K562 (cell line): ENCODE measurements around the gene ASRGL1. TPM values are rescaled to one million over a fixed set of nuclear protein-coding genes. Genes with fewer than 3 reads are reported as not detected.
"Not testable (repeated sequence)": the region's sequence is repeated elsewhere in the genome, so short reads cannot be mapped to it uniquely, and the experiment has no call there.

Experiments used
- ATF7 ChIP-seq: fragments of 450-650 bp; IDR thresholded peaks from 2 replicates; pipeline ENCODE4 v1.7.1; 2014; ENCODE audit warnings: mild to moderate bottlenecking, moderate library complexity
- ESRRA ChIP-seq: fragments of 450-650 bp; IDR thresholded peaks from 2 replicates; pipeline ENCODE4 v1.6.1; 2014; ENCODE audit warnings: low read depth, mild to moderate bottlenecking, moderate library complexity, borderline replicate concordance
- GABPB1 ChIP-seq: sonication (generic); formaldehyde crosslinking; IDR thresholded peaks from 2 replicates; pipeline ENCODE4 v1.8.0; 2022; ENCODE audit warnings: mild to moderate bottlenecking, missing genetic modification reagents
- GATA2 ChIP-seq: sonication (generic); formaldehyde crosslinking; IDR thresholded peaks from 2 replicates; pipeline ENCODE4 v1.4.0; 2020; ENCODE audit warnings: mild to moderate bottlenecking, missing genetic modification reagents
- HDAC2 ChIP-seq: fragments of 450-650 bp; IDR thresholded peaks from 2 replicates; pipeline ENCODE4 v1.6.1; 2016; ENCODE audit warnings: mild to moderate bottlenecking
- JUND ChIP-seq, 2 experiments: IDR thresholded peaks; 2 replicates in 1 of 2; 3 replicates in 1 of 2; pipeline ENCODE4 v1.6.1; 2011; ENCODE audit warnings: borderline replicate concordance in 2 of 2, low read depth in 2 of 2, low read length in 2 of 2, improper control_type of control experiment in 1 of 2, missing biosample characterization in 1 of 2, missing genetic modification characterization in 1 of 2, missing genetic modification reagents in 1 of 2
- MTA3 ChIP-seq: fragments of 450-650 bp; formaldehyde crosslinking; IDR thresholded peaks from 2 replicates; pipeline ENCODE4 v1.6.1; 2017; ENCODE audit warnings: mild to moderate bottlenecking, borderline replicate concordance
- POLR2AphosphoS5 ChIP-seq: IDR thresholded peaks from 2 replicates; pipeline ENCODE4 v1.6.1; 2011; ENCODE audit warnings: mild to moderate bottlenecking, low read depth, low read length, moderate library complexity; ENCODE audit not compliant: control insufficient read depth, insufficient read depth
- PTRF ChIP-seq: fragments of 450-650 bp; IDR thresholded peaks from 2 replicates; pipeline ENCODE4 v1.6.1; 2016; ENCODE audit warnings: mild to moderate bottlenecking, missing genetic modification characterization, missing compliant biosample characterization
- ZNF175 ChIP-seq: fragments of 200-800 bp; sonication (Bioruptor generic); IDR thresholded peaks from 2 replicates; pipeline ENCODE4 v1.6.1; 2016; ENCODE audit warnings: low read depth, mild to moderate bottlenecking, missing genetic modification characterization, missing compliant biosample characterization
- ZNF197 ChIP-seq: fragments of 200-800 bp; sonication (Bioruptor generic); IDR thresholded peaks from 2 replicates; pipeline ENCODE4 v1.6.1; 2016; ENCODE audit warnings: low read depth, missing genetic modification characterization, missing compliant biosample characterization
- polyA plus RNA-seq, 8 experiments: library from polyadenylated mRNA; depleted of rRNA in 4 of 8; stranded (reverse) in 5 of 8; unstranded in 3 of 8; fragments of >200 nt; fragmentation: Nextera tagmentation in 2 of 8; fragmentation: Illumina TruSeq in 1 of 8; extraction: Ambion mirVana in 2 of 8; extraction: Trizol in 1 of 8; gene quantifications; 2 replicates each; pipeline versions ENCODE4 v1.2.1 to v1.2.3, GENCODE V29; 2011 to 2014; ENCODE audit warnings: inconsistent platforms in 1 of 8, missing spikeins in 1 of 8
- total RNA-seq, 7 experiments: library from RNA; depleted of rRNA in 6 of 7; stranded (reverse); fragments of >200 nt in 6 of 7; fragmentation: Illumina TruSeq in 2 of 7; extraction: Trizol in 2 of 7; gene quantifications; 2 replicates each; pipeline versions ENCODE4 v1.2.1 to v1.2.3, GENCODE V29; 2011 to 2021; ENCODE audit warnings: low replicate concordance in 1 of 7
- TF ChIP-seq, protein P1 (sequence below): fragments of 450-650 bp; IDR thresholded peaks from 2 replicates; pipeline ENCODE4 v1.6.1; 2016; ENCODE audit warnings: mild to moderate bottlenecking
- TF ChIP-seq, protein P2 (sequence below): sonication (generic); formaldehyde crosslinking; IDR thresholded peaks from 2 replicates; pipeline ENCODE4 v1.8.0; 2022; ENCODE audit warnings: mild to moderate bottlenecking, missing genetic modification reagents, borderline replicate concordance

ASRGL1 gene
- total and polyA plus RNA-seq, 9 of the 15 experiments (the other 6 are each of a cell fraction or from before 2014, with no cell fraction given), result 3.1 to 23.0 (median 11.2) TPM

DNA sequence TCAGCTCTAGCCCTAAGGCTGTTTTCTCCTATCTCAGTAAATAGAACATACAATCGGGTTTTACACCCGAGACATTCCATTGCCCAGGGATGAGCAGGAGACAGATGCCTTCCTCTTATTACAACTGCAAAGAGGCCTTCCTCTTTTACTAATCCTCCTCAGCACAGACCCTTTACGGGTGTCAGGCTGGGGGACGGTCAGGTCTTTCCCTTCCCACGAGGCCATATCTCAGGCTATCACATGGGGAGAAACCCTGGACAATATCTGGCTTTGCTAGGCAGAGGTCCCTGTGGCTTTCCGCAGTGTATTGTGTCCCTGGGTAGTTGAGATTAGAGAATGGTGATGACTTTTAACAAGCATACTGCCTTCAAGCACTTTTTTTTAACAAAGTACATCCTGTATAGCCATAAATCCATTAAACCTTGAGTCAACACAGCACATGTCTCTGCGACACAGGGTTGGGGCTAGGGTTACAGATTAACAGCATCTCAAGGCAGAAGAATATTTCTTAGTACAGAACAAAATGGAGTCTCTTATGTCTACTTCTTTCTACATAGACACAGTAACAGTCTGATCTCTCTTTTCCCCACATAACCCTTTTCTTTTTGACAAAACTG is 31.7 kb downstream of the ASRGL1 start (continued):
- peak; percentile 39; the same call in 1 of the 2 replicates for TF ChIP-seq ATF7
- TF ChIP-seq, protein P1, sequence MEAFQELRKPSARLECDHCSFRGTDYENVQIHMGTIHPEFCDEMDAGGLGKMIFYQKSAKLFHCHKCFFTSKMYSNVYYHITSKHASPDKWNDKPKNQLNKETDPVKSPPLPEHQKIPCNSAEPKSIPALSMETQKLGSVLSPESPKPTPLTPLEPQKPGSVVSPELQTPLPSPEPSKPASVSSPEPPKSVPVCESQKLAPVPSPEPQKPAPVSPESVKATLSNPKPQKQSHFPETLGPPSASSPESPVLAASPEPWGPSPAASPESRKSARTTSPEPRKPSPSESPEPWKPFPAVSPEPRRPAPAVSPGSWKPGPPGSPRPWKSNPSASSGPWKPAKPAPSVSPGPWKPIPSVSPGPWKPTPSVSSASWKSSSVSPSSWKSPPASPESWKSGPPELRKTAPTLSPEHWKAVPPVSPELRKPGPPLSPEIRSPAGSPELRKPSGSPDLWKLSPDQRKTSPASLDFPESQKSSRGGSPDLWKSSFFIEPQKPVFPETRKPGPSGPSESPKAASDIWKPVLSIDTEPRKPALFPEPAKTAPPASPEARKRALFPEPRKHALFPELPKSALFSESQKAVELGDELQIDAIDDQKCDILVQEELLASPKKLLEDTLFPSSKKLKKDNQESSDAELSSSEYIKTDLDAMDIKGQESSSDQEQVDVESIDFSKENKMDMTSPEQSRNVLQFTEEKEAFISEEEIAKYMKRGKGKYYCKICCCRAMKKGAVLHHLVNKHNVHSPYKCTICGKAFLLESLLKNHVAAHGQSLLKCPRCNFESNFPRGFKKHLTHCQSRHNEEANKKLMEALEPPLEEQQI, result peak; percentile 53; the same call in 1 of the 2 replicates
- TF ChIP-seq JUND (IDR thresholded peaks at IDR 0.05; ENCODE audit: borderline replicate concordance, low read depth, low read length), result peak; percentile 8; the same call in 1 of the 2 replicates
- not testable (repeated sequence) for TF ChIP-seq JUND (tag; IDR thresholded peaks at IDR 0.05; ENCODE audit: borderline replicate concordance, low read depth, low read length)
- peak; percentile 24; the same call in 1 of the 2 replicates for TF ChIP-seq ESRRA
- peak; percentile 77 for TF ChIP-seq PTRF (tag)
- TF ChIP-seq POLR2AphosphoS5, result peak; percentile 85
- peak; percentile 60; the same call in 1 of the 2 replicates for TF ChIP-seq ZNF175 (CRISPR knock-in tag)
- peak; percentile 99 for TF ChIP-seq GATA2 (CRISPR knock-in tag)
- TF ChIP-seq MTA3, result 0 out of 2 replicates have a peak, but pooled peaks have one; percentile 41
- TF ChIP-seq, protein P2, sequence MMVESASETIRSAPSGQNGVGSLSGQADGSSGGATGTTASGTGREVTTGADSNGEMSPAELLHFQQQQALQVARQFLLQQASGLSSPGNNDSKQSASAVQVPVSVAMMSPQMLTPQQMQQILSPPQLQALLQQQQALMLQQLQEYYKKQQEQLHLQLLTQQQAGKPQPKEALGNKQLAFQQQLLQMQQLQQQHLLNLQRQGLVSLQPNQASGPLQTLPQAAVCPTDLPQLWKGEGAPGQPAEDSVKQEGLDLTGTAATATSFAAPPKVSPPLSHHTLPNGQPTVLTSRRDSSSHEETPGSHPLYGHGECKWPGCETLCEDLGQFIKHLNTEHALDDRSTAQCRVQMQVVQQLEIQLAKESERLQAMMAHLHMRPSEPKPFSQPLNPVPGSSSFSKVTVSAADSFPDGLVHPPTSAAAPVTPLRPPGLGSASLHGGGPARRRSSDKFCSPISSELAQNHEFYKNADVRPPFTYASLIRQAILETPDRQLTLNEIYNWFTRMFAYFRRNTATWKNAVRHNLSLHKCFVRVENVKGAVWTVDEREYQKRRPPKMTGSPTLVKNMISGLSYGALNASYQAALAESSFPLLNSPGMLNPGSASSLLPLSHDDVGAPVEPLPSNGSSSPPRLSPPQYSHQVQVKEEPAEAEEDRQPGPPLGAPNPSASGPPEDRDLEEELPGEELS (CRISPR knock-in tag), result peak; percentile 48; the same call in 1 of the 2 replicates
- 0 out of 2 replicates have a peak, but pooled peaks have one; percentile 60 for TF ChIP-seq ZNF197 (CRISPR knock-in tag)
- peak; percentile 63; the same call in 1 of the 2 replicates for TF ChIP-seq GABPB1 (CRISPR knock-in tag)
- peak; percentile 87 for TF ChIP-seq HDAC2
